Activated CD4-positive, alpha-beta memory T cell treated with anti-CD3 and anti-CD28 coated beads, Interleukin-2, amount 10 ng/mL, durations not matched to agents 7 days and 5 days (primary cell): ENCODE measurements around the gene ATXN7L1. TPM values are rescaled to one million over a fixed set of nuclear protein-coding genes. Genes with fewer than 3 reads are reported as not detected.

Experiments used
- CTCF ChIA-PET: fragments of 350-600 bp; sonication (Branson Sonifier 250); formaldehyde crosslinking; loops from one replicate; lab custom pipeline; 2021; ENCODE audit warnings: antibody characterized with exemption, inconsistent platforms; lab: Charles Lee
- POLR2A ChIA-PET: fragments of 350-600 bp; sonication (Branson Sonifier 250); formaldehyde crosslinking; loops from one replicate; lab custom pipeline; 2021; ENCODE audit warnings: antibody characterized with exemption; lab: Charles Lee
- DNase-seq: peaks from one replicate; pipeline ENCODE4 v3.0.0-alpha.2; 2020
- H3K27ac Mint-ChIP-seq: one replicate; pipeline ENCODE4 v1.8.0; 2021; ENCODE audit warnings: mild to moderate bottlenecking, mixed read lengths
- H3K27me3 Mint-ChIP-seq: one replicate; pipeline ENCODE4 v1.8.0; 2021; ENCODE audit warnings: mixed read lengths
- H3K36me3 Mint-ChIP-seq: one replicate; pipeline ENCODE4 v1.8.0; 2021; ENCODE audit warnings: low read depth, mixed read lengths
- H3K4me1 Mint-ChIP-seq: one replicate; pipeline ENCODE4 v1.8.0; 2021; ENCODE audit warnings: mixed read lengths
- H3K4me3 Mint-ChIP-seq: one replicate; pipeline ENCODE4 v1.8.0; 2021; ENCODE audit warnings: mild to moderate bottlenecking, mixed read lengths
- H3K9me3 Mint-ChIP-seq: one replicate; pipeline ENCODE4 v1.8.0; 2021; ENCODE audit warnings: mixed read lengths
- total RNA-seq, 2 experiments: library from RNA; stranded (reverse); gene quantifications; one replicate each; pipeline ENCODE4 v1.2.3, GENCODE V29; 2021

ATXN7L1 gene
- total RNA-seq, 2 experiments from 2014 or later = 27.1 to 28.1 TPM

GRCh38 chr7:105773030-105773460, 103.4 kb downstream of the ATXN7L1 start:
- Mint-ChIP-seq H3K36me3 (peaks cover 4% of the 10 kb centered on the region), H3K27ac (no peak overlapping the region), H3K4me3 (no peak overlapping the region), H3K27me3 (peaks cover 10% of the 10 kb centered on the region), H3K4me1 (peaks cover 14% of the 10 kb centered on the region), H3K9me3 (no peaks in the 10 kb centered on the region)
- ChIA-PET POLR2A (no interaction called here), CTCF (interaction anchor here (1.0 kb wide), 1 partner anchor 249 kb away, joined by 3 read pairs; no protein-coding TSS in a partner anchor)
- no peak for DNase-seq

GRCh38 chr7:105769901-105770628, 106.3 kb downstream of the ATXN7L1 start:
- Mint-ChIP-seq H3K4me1 (peaks cover 36% of the 10 kb centered on the region), H3K27me3 (peaks cover 20% of the 10 kb centered on the region), H3K9me3 (no peaks in the 10 kb centered on the region), H3K4me3 (no peak overlapping the region), H3K27ac (no peak overlapping the region), H3K36me3 (no peaks in the 10 kb centered on the region)
- ChIA-PET CTCF (interaction anchor here (1.7 kb wide), 1 partner anchor 10 kb away, joined by 6 read pairs; no protein-coding TSS in a partner anchor), POLR2A (no interaction called here)
- no peak for DNase-seq

GRCh38 chr7:105768898-105769507, 107.4 kb downstream of the ATXN7L1 start:
- POLR2A ChIA-PET = interaction anchor here (0.9 to 1.4 kb wide), 3 partner anchors 28 to 237 kb away, joined by 3 to 4 read pairs (median 3); partner anchors contain the start of gene RINT1
- CTCF ChIA-PET = interaction anchor here (0.5 to 1.2 kb wide), 3 partner anchors 8 to 112 kb away, joined by 4 read pairs; no protein-coding TSS in a partner anchor
- no peaks in the 10 kb centered on the region for H3K36me3 Mint-ChIP-seq
- DNase-seq = no peak
- H3K4me3 Mint-ChIP-seq = no peak overlapping the region
- H3K27me3 Mint-ChIP-seq = peaks cover 20% of the 10 kb centered on the region
- no peak overlapping the region for H3K27ac Mint-ChIP-seq
- H3K9me3 Mint-ChIP-seq = no peaks in the 10 kb centered on the region
- H3K4me1 Mint-ChIP-seq = peaks cover 37% of the 10 kb centered on the region

GRCh38 chr7:105768117-105768516, 108.3 kb downstream of the ATXN7L1 start:
- Mint-ChIP-seq H3K9me3 (no peaks in the 10 kb centered on the region), H3K4me3 (no peak overlapping the region), H3K36me3 (no peaks in the 10 kb centered on the region), H3K27ac (no peak overlapping the region), H3K4me1 (peaks cover 38% of the 10 kb centered on the region), H3K27me3 (peaks cover 20% of the 10 kb centered on the region)
- ChIA-PET CTCF (interaction anchor here (0.5 to 1.2 kb wide), 3 partner anchors 8 to 104 kb away, joined by 3 to 4 read pairs (median 4); no protein-coding TSS in a partner anchor), POLR2A (interaction anchor here (1.1 to 1.4 kb wide), 3 partner anchors 25 to 237 kb away, joined by 3 to 4 read pairs (median 3); partner anchors contain the start of gene RINT1)
- no peak for DNase-seq

GRCh38 chr7:105766421-105767073, 109.9 kb downstream of the ATXN7L1 start:
- Mint-ChIP-seq H3K36me3 (no peaks in the 10 kb centered on the region), H3K27ac (no peak overlapping the region), H3K4me3 (no peak overlapping the region), H3K27me3 (peaks cover 29% of the 10 kb centered on the region), H3K9me3 (no peaks in the 10 kb centered on the region), H3K4me1 (peaks cover 41% of the 10 kb centered on the region)
- DNase-seq = no peak
- ChIA-PET POLR2A (interaction anchor here (1.3 kb wide), 1 partner anchor 40 kb away, joined by 4 read pairs; no protein-coding TSS in a partner anchor), CTCF (interaction anchor here (0.8 to 1.7 kb wide), 3 partner anchors 15 to 233 kb away, joined by 3 to 5 read pairs (median 3); no protein-coding TSS in a partner anchor)

GRCh38 chr7:105765846-105766245, 110.6 kb downstream of the ATXN7L1 start:
- Mint-ChIP-seq H3K27ac (no peak overlapping the region), H3K4me1 (peaks cover 48% of the 10 kb centered on the region), H3K4me3 (no peak overlapping the region), H3K27me3 (peaks cover 29% of the 10 kb centered on the region), H3K36me3 (no peaks in the 10 kb centered on the region), H3K9me3 (no peaks in the 10 kb centered on the region)
- DNase-seq = no peak
- CTCF ChIA-PET = interaction anchor here (0.6 to 1.7 kb wide), 6 partner anchors 16 to 254 kb away, joined by 3 to 7 read pairs (median 3); no protein-coding TSS in a partner anchor
- POLR2A ChIA-PET = no interaction called here

- peaks cover 29% of the 10 kb centered on the region for H3K27me3 Mint-ChIP-seq
- DNase-seq = no peak
These were observed 111.9 kb downstream of the ATXN7L1 start for GRCh38 chr7:105764506-105764905.

GRCh38 chr7:105760551-105761447, 115.6 kb downstream of the ATXN7L1 start:
- ChIA-PET CTCF (interaction anchor here (0.6 to 4.3 kb wide), 48 partner anchors 8 to 407 kb away, joined by 3 to 48 read pairs (median 4); partner anchors contain the start of gene ATXN7L1), POLR2A (interaction anchor here (1.0 to 3.2 kb wide), 5 partner anchors 22 to 116 kb away, joined by 3 to 19 read pairs (median 4); partner anchors contain the start of gene ATXN7L1)
- DNase-seq = peak; percentile 53
- Mint-ChIP-seq H3K27me3 (peaks cover 16% of the 10 kb centered on the region), H3K4me3 (no peak overlapping the region), H3K4me1 (peaks cover 37% of the 10 kb centered on the region), H3K27ac (no peak overlapping the region), H3K9me3 (no peaks in the 10 kb centered on the region), H3K36me3 (no peaks in the 10 kb centered on the region)

More at GRCh38 chr7:105764506-105764905, 111.9 kb downstream of the ATXN7L1 start:
- Mint-ChIP-seq H3K4me3 (no peak overlapping the region), H3K36me3 (no peaks in the 10 kb centered on the region), H3K27ac (no peak overlapping the region), H3K9me3 (no peaks in the 10 kb centered on the region), H3K4me1 (peaks cover 54% of the 10 kb centered on the region)
- POLR2A ChIA-PET = no interaction called here
- CTCF ChIA-PET = interaction anchor here (0.6 to 1.8 kb wide), 11 partner anchors 9 to 277 kb away, joined by 3 to 9 read pairs (median 3); no protein-coding TSS in a partner anchor

- H3K4me1 Mint-ChIP-seq = peaks cover 30% of the 10 kb centered on the region
- ChIA-PET CTCF (interaction anchor here (0.7 to 4.3 kb wide), 50 partner anchors 8 to 287 kb away, joined by 3 to 48 read pairs (median 4); partner anchors contain the start of gene ATXN7L1), POLR2A (interaction anchor here (1.0 to 3.2 kb wide), 5 partner anchors 23 to 82 kb away, joined by 3 to 19 read pairs (median 4); no protein-coding TSS in a partner anchor)
- H3K27me3 Mint-ChIP-seq = peaks cover 10% of the 10 kb centered on the region
- no peaks in the 10 kb centered on the region for H3K9me3 Mint-ChIP-seq
- H3K36me3 Mint-ChIP-seq = no peaks in the 10 kb centered on the region
- H3K27ac Mint-ChIP-seq = no peak overlapping the region
- H3K4me3 Mint-ChIP-seq = no peak overlapping the region
- no peak for DNase-seq
These were observed 116.5 kb downstream of the ATXN7L1 start for GRCh38 chr7:105759670-105760550.

- DNase-seq = no peak
- H3K4me1 Mint-ChIP-seq = peaks cover 23% of the 10 kb centered on the region
- CTCF ChIA-PET = no interaction called here
- H3K9me3 Mint-ChIP-seq = no peaks in the 10 kb centered on the region
- POLR2A ChIA-PET = interaction anchor here (0.7 kb wide), 1 partner anchor 238 kb away, joined by 3 read pairs; no protein-coding TSS in a partner anchor
- H3K36me3 Mint-ChIP-seq = no peaks in the 10 kb centered on the region
- no peak overlapping the region for H3K4me3 Mint-ChIP-seq
- H3K27ac Mint-ChIP-seq = no peak overlapping the region
- peaks cover 2% of the 10 kb centered on the region for H3K27me3 Mint-ChIP-seq
These were observed 120.0 kb downstream of the ATXN7L1 start for GRCh38 chr7:105756367-105756766.
